Mucosa of gallbladder (tissue), 1 donor: ENCODE results near the gene CSMD2. TPM values are rescaled to one million over a fixed set of nuclear protein-coding genes. Genes with fewer than 3 reads are reported as not detected.
"Not testable (repeated sequence)": the region's sequence is repeated elsewhere in the genome, so short reads cannot be mapped to it uniquely, and the experiment has no call there.

Source experiments
- DNase-seq: peaks from one replicate; pipeline ENCODE4 v3.0.0-alpha.2; 2020; ENCODE audit warnings: low spot score
- total RNA-seq: library from RNA; stranded (reverse); gene quantifications from one replicate; pipeline ENCODE4 v1.2.1, GENCODE V29; 2021
- donor health status: DM: no; HTN: no; CAD: no.

CSMD2 gene
- total RNA-seq, 1 donor from 2014 or later, result 6.5 TPM

DNA sequence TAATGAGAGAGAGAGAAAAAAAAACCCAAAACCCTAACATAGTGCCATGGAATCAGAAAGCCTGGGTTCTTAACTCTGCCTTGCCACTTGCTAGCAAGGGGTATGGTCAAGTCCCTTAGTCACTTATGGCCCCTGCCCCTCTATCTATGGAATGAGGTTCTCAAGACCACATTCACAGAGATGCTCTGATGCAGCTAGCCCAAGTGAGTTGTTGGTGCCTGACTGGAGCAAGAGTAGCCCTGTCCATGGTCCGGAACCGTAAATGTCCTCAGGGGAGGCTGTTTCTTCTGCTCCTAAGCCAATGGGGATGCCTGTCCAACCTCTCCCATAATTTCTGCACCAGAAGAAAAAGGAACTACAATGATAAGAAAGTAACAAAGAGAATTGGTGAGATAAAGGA is 56.8 kb downstream of the CSMD2 start:
- DNase-seq, result no peak

DNA sequence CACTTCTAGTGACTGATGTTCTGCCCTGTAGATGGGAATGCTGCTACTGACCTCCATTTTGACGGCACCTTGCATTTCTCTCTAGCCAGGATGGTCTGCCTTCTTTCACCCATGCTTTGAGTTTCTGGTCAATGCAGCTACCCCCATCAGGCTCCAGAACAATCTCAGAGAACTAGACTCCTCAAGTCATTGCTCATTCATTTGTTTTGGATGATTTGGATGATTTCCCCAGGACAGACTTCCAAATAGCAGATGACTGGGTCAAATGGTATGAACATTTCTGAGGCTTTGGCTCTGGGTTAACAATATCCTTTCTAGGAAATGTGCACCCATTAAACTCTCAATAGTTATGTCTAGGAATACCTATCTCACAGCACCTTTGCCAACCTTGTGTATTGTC is 63.9 kb downstream of the CSMD2 start:
- no peak for DNase-seq

DNA sequence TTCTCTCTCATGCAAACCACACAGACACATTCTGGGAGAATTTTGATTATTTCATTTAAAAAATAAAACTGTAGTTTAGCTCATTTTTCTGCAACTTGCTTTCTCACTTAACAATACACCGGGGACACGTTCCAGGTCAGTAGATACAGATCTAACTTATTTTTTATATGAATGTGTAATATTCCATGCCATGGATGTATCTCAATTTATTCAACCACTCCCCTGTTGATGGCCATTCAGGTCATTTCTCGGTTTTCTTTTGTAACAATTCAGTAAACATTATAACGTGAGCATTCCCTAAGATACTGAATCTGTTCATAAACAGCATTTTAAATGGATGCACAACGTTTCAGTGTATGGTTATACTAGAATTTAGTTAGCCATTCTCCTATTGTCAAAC is 64.7 kb downstream of the CSMD2 start:
- DNase-seq, result no peak

DNA sequence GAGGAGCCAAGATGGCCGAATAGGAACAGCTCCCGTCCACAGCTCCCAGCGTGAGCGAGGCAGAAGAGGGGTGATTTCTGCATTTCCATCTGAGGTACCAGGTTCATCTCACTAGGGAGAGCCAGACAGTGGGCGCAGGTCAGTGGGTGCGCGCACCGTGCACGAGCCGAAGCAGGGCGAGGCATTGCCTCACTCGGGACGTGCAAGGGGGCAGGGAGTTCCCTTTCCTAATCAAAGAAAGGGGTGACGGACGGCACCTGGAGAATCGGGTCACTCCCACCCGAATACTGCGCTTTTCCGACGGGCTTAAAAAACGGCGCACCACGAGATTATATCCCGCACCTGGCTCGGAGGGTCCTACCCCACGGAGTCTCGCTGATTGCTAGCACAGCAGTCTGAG is 72.6 kb downstream of the CSMD2 start:
- DNase-seq, result not testable (repeated sequence)

DNA sequence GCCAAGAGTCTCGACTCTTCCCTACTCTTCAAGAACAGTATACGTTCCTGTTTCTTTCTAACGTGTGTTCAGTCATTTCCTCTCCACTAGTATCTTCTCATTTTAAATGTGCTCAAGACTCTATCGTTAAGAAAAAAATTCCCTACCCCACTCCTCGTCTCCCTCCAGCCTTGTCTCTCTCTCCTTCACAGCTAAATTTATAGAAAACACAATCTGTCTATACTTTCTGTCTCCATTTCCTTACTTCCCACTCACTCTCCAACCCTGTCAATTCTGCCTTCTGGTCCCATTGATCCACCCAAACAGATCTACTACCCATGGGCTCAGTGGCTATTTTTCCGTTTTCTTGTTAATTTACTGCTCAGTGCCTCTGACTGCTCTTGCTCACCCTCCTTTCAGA is 75.3 kb downstream of the CSMD2 start:
- DNase-seq, result no peak

DNA sequence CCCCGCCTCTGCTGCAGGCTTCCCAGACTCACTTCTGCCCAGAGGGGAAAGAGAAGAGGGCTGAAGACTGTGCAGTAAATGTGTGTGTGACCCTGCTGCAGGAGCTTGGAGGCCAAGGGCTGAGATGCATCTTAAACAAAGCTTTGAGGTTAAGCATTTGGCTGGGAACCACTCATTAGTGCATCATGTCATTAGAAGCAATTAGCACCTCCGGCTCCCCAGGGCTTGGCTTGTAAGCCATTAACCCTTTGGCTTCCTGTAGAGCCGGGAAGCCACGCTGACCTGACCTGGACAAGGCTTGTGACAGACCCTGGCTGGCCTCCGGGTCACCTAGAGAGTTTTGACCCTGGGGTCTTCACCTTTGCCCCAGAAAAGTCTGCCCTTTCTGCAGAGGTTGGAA is 77.0 kb downstream of the CSMD2 start:
- no peak for DNase-seq

DNA sequence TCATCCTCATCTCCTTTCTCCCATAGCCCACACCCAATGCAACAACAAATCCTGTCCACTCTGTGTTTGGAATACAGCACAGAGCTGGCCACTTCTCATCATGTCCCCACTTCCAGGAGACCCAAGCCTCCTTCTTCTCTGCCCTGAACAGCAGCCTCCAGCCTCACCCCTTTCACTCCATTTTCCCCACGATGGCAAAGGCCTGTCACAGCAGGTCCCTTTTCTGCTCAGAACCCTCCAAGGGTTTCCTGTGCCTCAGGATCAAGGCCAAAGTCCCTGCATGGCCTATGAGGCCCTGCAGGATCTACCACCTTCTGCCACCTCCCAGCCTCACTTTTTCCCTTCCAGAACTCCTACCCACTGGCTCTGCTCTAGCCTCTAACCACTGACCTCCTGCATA is 78.5 kb downstream of the CSMD2 start:
- no peak for DNase-seq

DNA sequence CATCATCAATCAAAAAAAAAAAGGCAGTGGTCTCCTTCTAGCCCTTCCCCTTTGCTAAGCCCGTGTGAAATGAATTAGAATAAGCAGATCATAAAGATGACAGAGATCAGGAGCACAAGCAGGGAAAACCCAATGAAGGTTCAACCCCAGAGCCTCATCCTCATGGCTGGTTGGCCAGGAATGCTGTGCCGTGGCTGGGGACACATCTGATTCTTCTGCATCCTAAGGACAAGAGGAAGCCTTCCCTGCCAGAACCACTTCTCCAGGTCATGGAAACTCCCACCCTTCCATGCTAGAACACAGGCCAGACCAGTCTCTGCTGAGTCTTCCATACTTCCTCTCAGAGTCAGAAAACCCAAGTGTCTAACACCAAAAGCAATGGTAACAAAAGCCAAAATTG is 81.1 kb downstream of the CSMD2 start:
- DNase-seq, result no peak

DNA sequence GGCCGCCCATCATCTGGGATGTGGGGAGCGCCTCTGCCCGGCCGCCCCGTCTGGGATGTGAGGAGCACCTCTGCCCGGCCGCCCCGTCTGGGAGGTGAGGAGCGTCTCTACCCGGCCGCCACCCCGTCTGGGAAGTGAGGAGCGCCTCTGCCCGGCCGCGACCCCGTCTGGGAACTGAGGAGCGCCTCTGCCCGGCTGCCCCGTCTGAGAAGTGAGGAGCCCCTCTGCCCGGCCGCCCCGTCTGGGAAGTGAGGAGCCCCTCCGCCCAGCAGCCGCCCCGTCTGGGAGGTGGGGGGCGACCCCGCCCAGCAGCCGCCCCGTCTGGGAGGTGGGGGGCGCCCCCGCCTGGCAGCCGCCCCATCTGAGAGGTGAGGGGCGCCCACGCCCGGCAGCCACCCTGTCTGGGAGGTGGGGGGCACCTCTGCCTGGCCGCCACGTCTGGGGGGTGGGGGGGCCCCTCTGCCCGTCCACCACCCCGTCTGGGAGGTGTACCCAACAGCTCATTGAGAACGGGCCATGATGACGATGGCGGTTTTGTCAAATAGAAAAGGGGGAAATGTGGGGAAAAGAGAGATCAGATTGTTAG is 82.9 kb downstream of the CSMD2 start:
- not testable (repeated sequence) for DNase-seq

DNA sequence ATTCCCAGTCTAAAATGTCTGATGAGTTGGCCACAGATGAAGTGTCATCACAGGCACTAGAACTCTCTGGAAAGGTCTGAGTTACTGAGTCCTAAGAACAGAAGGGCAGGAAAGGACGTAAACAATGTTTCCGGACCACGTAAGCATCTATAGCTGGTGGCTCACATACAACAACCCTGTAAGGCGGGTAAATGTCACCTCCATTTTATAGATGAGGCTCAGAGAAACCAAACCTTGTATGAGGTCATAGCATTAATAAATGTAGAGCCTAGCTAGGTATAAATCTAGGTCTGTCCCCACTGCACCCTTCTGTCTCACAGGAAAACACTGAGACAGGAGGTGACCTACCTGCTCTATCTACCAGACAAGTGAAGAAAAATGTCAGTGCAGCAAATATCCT is 86.6 kb downstream of the CSMD2 start:
- no peak for DNase-seq

DNA sequence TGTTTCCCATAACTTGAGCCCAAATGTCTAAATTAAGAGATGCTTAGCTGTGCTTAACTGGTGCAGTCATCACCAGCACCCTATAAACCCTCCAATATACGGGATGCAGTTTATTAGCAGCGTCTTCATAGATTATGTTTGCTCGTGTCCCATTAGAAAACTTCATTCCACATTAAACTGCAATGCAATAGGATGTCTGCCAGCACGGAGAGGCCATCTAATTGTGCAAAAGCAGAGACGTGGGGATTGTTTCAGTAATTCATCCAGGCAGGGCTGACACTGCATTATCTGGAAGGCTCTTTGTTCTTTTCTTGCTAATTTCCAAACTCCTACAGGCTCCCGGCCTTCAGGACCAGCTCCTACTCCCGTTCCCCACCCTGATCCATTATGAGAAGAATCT is 89.5 kb downstream of the CSMD2 start:
- DNase-seq, result no peak

DNA sequence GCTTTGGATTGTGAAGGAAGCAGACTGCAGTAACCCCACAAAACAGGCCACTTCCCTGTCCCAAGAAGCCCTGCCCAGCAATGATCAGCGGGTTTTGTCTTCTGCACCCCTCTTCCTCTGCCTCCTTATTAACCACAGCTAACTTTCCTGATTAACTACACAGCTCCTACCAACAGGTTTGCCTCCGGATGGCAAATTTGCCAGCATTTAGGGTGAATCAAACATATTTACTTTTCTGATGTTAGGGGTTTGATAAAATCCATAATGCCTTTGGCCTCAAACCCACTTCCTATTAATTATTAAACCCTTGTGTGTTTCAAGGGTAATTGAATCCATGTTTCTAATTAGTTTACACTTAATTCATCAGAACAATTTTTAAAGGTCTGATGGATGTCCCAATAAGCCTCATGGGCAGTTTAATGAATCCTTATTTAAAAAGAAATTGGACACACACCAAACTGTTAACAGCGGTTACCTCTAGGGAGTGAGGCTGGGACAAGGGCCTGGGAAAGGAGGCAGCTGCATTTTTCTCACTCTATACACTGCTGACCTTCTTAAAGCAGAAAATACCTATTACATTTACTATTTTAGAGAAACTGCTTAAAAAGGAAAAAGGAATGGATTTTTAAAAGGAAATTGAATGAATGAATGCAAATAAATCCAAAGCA is 91.9 kb downstream of the CSMD2 start:
- no peak for DNase-seq

DNA sequence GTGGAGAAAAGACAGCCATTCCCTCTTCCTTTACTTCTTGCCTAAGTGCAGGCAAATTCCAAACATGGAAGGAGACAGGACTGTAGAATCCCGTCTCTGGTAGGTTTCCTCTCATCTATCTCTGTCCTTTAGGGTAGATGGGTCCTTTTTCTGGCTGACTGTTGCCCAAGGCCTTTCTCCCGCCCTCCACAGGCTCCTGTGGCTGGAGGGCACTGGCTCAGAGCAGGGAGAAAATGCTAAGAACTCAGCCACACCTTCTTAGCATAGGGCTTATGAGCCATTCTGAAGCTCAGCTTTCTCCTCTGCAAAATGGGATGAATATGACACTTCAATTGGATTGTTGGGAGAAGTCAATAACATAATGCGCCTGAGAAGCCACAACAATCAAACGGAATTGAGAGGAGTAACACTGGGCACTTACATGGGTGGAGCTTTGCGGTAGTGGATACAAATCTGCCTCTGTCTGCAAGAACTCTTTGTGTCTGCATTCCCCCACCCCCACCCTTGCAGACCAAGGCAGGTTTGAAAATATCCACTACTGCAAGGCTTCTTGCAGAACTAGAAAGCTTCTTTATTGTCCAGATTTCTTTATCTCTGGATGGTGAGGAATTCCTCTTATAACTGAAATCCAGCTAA is 94.7 kb downstream of the CSMD2 start:
- DNase-seq, result no peak

DNA sequence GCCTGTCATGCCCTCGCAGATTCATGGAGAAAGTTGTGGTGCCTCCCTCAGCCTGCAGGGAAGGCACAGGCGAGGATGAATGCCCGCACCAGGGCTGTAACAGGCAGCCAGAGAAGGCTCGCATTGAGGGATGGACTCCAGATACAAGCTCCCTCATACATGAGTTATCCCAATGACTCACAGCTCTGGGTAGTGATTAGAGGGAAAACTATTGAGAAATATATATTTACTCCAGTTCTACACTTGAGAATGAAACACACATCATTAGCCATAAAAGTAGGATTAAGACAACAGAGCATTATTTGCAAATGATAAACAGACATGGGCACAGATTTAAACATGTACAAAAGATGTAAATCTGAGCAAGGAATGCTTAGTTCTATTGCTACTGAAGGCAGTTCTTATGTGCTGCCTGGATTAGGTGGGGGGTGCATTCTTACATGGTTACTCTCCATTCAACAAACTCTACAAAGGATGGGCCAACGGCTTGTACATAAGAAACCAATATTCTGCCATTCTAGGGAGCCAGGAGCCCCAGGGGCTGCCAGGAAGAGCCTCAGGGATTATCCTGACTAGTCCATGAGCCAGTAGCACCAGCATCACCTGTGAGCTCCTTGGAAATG is 97.9 kb downstream of the CSMD2 start:
- DNase-seq, result no peak

DNA sequence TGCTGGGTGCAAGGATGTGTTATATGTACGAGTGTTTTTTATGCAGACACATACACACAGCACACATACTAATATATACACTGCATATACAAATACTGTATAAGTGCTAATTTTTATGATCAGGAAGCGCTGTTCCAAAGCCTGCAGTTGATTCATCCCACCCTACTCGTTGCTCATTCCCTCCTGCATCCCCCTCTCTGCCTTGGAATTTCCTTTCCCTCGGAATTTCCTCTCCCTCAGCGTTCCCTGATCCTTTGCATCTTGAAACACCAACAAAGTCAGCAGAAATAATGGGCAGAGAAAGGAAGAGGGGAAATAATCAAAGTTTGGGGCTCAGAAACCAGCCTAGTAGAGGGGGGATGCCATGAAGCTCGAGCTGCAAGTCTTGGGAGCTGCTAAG is 98.9 kb downstream of the CSMD2 start:
- no peak for DNase-seq

DNA sequence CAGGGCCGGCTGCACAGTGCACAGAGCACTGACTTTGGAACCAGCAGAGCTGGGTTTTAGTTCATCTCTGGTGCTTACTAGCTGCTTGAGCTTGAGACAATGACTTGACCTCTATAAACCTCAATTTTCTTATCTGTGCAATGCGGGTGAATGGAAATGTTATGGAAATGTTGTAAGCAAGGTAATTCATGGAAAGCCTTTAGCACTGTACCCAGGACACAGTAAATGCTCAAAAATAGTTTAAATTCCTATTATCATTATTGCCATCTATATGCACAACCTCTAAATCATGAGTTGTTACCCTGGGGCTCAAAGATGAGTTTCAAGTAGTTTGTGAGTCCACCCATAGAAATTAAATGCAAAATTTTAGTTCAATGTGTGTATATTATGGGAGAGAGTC is 99.5 kb downstream of the CSMD2 start:
- DNase-seq, result no peak

DNA sequence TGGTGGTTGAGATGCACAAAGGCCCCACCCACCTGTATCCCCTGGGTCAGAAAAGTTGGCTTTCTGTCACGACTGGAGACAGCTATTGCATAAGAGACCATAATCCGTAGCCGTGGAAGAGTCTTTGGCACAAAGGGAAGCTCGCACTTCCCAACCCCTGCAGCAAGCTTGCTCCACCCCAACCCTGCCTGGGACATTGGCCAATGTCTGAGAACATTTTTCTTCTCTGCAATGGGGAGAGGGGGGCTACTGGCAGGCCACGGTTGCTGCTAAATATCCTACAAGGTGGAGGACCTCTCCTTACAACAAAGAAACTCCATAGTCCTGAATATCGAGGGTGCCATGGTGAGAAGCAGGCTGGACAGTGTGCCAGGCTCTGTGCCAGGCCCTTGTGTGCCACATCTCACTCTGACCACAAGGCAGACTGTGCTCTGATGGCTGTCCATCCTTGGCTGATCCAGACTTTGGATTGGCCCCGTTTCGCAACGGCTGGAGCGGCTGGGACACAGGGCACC is 104.1 kb downstream of the CSMD2 start:
- peak; percentile 13 for DNase-seq

DNA sequence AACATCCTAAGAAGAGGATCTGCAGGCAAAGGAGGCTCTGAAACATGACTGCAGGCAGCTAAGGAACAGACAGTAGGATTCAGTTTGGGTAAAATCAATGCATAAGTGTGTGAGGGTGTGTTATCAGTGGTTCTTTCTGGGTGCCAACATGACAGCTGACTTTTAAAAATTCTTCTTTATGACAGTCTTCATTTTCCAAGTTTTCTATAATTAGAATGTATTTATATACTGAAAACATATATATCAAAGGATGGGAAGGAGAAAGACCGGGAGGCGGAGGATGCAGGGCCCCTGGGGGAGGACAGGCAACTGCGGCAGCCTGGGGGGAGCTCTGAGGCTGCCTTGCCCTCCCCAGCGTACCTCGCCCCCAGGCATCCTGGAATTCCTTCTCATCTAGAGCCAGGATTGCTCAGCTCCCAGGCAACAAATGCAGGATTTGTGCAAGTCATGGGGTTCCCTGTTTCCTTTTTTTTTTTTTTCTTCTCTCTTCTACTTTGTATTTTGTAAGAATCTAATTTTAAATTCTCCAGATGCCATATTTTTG is 104.8 kb downstream of the CSMD2 start:
- no peak for DNase-seq

DNA sequence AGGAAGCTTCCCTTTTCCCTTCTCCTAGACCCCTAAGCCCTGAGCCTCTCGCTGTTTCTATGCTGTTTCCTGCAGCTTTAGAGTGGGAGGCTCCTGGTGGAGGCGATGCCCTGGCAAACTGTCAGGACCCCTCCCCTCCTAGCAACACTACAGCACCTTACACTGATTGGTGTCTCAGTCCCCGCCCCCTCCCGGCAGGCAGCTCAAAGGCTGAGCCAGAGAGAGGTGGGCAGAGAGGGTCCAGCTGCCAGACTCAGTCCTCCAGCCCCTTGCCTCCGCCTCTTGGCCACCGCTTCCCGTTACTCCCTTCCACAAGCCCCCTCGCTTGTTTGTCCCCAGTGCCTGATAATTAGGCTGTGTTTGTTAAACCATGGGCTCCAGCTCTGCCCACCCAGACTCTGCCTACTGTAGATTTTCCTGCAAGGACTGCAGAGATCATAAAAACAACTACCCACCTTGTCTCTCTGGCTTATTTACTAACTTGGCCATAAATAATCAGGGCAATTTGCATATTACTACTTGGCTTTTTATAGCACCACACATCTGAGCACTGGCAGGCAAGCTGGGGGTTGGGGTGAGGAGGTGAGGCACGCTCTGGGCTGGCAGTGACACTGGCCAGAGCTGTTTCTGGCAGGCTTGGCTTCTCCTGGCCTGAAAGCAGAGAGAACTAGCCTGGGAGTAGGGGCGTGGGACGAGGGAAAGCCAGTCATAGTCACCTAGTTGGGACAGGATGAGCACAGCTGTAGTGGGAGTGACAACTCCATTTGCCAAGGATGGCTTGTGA is 107.5 kb downstream of the CSMD2 start:
- DNase-seq, result peak; percentile 23

DNA sequence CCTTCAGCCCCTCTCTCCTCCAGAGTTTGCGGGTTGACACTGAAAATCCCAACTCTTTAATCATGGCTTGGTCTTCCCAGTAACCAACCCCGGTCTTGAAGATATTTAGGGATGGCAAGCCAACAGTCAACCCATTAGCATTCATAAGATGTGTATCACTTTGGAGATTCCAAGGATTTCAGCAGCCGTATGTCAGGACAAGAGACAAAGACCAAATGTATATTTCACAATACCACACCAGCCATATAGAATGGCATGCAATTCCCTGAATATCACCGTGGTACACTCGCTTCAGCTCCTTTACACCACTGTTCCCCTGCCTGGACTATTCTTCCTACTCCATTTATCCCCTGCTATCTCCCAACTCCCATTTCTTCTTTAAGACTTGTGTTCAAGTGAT is 109.2 kb downstream of the CSMD2 start:
- no peak for DNase-seq

DNA sequence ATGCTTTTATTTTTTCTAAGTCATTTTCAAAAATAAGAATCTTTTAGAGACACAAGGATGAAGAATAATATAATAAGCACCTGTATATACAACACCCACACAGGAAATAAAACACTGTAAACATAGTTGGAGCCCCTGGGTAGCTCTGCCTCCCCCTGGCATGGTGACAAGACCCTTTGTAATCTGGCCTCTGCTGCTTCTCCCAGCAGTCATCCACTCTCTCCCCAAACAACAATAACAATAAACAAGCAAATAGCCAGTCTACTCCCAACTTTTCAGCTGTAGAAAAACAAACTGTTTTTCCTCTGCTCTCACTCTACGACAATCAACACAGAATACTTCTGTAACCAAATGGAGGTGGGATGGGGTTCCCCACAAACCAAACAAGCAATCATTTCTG is 110.1 kb downstream of the CSMD2 start:
- DNase-seq, result no peak

DNA sequence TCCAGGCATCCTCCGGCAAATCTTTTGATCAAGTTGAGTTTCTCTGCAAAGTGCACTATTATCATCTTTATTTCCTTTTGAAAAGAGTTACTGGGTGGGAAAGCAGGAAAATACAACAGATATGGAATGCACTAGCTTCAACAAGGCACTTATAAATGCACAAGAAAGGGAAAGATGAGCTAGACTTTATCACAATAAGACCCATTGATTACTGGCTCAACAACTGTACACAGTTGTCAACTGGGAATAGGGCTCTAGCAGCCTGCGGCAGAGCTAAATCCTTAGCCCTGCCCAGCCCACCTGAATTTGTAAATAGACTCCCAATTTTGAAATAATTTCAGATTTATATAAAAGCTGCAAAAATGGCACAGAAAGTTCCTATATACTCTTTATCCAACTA is 111.4 kb downstream of the CSMD2 start:
- DNase-seq, result no peak
